Stimulated activated naive CD8-positive, alpha-beta T cell treated with anti-CD3 and anti-CD28 coated beads, Interleukin-15, amount 100 ng/mL, for 72 hours (primary cell): ENCODE measurements around the gene CACNG7.
A peak's percentile ranks its signal among the peaks of the same experiment; 100 is the strongest.
"Not testable (repeated sequence)": the region's sequence is repeated elsewhere in the genome, so short reads cannot be mapped to it uniquely, and the experiment has no call there.

ENCODE experiments used
- ATAC-seq: fragments of 150-1000 bp; cut with Tn5 transposase; 2 replicates; pipeline ENCODE4 v1.10.0; 2021; ENCODE audit warnings: mild to moderate bottlenecking, moderate library complexity
- DNase-seq, 2 donors: peaks; one replicate each; pipeline ENCODE4 v3.0.0; 2021 to 2022
- H3K27ac Mint-ChIP-seq, 2 donors: one replicate each; pipeline ENCODE4 v1.8.0; 2022; ENCODE audit warnings: mild to moderate bottlenecking in 2 of 2, mixed read lengths in 2 of 2, moderate library complexity in 2 of 2
- H3K27me3 Mint-ChIP-seq: one replicate; pipeline ENCODE4 v1.8.0; 2022; ENCODE audit warnings: mixed read lengths
- H3K4me1 Mint-ChIP-seq: one replicate; pipeline ENCODE4 v1.8.0; 2022; ENCODE audit warnings: mild to moderate bottlenecking, mixed read lengths
- H3K4me3 Mint-ChIP-seq, 2 donors: one replicate each; pipeline ENCODE4 v1.8.0; 2022; ENCODE audit warnings: mild to moderate bottlenecking in 2 of 2, mixed read lengths in 2 of 2, moderate library complexity in 1 of 2
- H3K9me3 Mint-ChIP-seq, 2 donors: one replicate each; pipeline ENCODE4 v1.8.0; 2022; ENCODE audit warnings: mixed read lengths in 2 of 2

Gene CACNG7

GRCh38 chr19:53948611-53949010, 39.5 kb downstream of the CACNG7 start:
- H3K9me3 Mint-ChIP-seq, H3K4me1 Mint-ChIP-seq, DNase-seq, H3K4me3 Mint-ChIP-seq, ATAC-seq, H3K27ac Mint-ChIP-seq: not testable (repeated sequence)
- peaks cover 50% of the 10 kb centered on the region for H3K27me3 Mint-ChIP-seq

DNA sequence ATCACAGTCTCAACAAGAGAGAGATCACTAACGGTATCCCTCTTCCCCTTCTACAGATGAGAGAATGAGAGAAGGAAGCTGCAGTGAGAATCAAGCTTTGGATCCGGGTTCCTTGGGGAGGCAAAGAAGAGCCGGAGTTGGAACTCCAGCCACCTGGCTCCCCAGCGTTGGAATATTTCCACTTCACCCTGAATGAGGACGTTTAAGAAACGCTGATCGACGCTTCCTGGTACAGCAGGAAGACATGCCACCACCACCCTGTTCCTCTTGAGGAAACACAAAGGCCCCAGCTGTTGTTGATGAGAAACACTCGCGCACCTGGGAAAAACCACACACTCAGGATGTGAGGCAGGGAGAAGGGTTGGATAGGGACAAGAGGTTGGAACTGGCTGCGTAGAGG, 42.4 kb downstream of the CACNG7 start:
- Mint-ChIP-seq H3K27ac (no peak overlapping the region), H3K27me3 (peaks cover 44% of the 10 kb centered on the region), H3K4me3 (no peak overlapping the region), H3K4me1 (no peaks in the 10 kb centered on the region), H3K9me3 (no peaks in the 10 kb centered on the region)
- no peak for ATAC-seq
- no peak for DNase-seq

DNA sequence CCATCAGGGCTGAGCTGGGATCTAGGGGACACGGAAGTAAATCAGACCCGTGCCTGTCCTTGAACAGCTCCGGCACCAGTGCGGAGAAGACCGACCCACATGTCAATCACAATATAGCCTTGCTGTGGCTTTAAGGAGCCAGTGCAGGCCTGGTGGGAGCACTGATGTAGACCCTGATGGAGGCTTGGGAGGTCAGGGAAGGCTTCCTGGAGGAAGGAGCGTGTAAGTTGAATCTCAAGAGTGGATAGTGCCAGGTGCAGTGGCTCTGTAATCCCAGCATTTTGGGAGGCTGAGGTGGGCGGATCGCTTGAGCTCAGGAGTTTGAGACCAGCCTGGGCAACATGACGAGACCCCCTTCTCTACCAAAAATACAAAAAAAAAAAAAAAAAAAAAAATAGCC, 42.9 kb downstream of the CACNG7 start:
- peaks cover 45% of the 10 kb centered on the region for H3K27me3 Mint-ChIP-seq
- H3K4me3 Mint-ChIP-seq, result no peak overlapping the region

GRCh38 chr19:53953383-53953782, 44.3 kb downstream of the CACNG7 start:
- Mint-ChIP-seq H3K27ac (no peak overlapping the region), H3K27me3 (peaks cover 49% of the 10 kb centered on the region), H3K4me3 (no peak overlapping the region)

More for the DNA sequence above, 42.9 kb downstream of the CACNG7 start:
- DNase-seq (no peak), ATAC-seq (no peak)
- H3K4me1 Mint-ChIP-seq, result no peaks in the 10 kb centered on the region
- no peak overlapping the region for H3K27ac Mint-ChIP-seq
- H3K9me3 Mint-ChIP-seq, result no peaks in the 10 kb centered on the region

GRCh38 chr19:53957448-53958167, 48.5 kb downstream of the CACNG7 start:
- no peaks in the 10 kb centered on the region for H3K9me3 Mint-ChIP-seq

More at GRCh38 chr19:53953383-53953782, 44.3 kb downstream of the CACNG7 start:
- ATAC-seq (no peak), DNase-seq (no peak)
- Mint-ChIP-seq H3K9me3 (no peaks in the 10 kb centered on the region), H3K4me1 (peaks cover under 1% of the 10 kb centered on the region)

GRCh38 chr19:53958168-53958571, 49.1 kb downstream of the CACNG7 start:
- ATAC-seq (no peak), DNase-seq (no peak)
- H3K9me3 Mint-ChIP-seq, result no peaks in the 10 kb centered on the region
- H3K4me3 Mint-ChIP-seq, result no peak overlapping the region
- H3K4me1 Mint-ChIP-seq, result peaks cover 25% of the 10 kb centered on the region
- no peak overlapping the region for H3K27ac Mint-ChIP-seq
- peaks cover 74% of the 10 kb centered on the region for H3K27me3 Mint-ChIP-seq

More at GRCh38 chr19:53957448-53958167, 48.5 kb downstream of the CACNG7 start:
- DNase-seq (no peak), ATAC-seq (no peak)
- no peak overlapping the region for H3K27ac Mint-ChIP-seq
- peaks cover 25% of the 10 kb centered on the region for H3K4me1 Mint-ChIP-seq
- peaks cover 74% of the 10 kb centered on the region for H3K27me3 Mint-ChIP-seq
- H3K4me3 Mint-ChIP-seq, result no peak overlapping the region

DNA sequence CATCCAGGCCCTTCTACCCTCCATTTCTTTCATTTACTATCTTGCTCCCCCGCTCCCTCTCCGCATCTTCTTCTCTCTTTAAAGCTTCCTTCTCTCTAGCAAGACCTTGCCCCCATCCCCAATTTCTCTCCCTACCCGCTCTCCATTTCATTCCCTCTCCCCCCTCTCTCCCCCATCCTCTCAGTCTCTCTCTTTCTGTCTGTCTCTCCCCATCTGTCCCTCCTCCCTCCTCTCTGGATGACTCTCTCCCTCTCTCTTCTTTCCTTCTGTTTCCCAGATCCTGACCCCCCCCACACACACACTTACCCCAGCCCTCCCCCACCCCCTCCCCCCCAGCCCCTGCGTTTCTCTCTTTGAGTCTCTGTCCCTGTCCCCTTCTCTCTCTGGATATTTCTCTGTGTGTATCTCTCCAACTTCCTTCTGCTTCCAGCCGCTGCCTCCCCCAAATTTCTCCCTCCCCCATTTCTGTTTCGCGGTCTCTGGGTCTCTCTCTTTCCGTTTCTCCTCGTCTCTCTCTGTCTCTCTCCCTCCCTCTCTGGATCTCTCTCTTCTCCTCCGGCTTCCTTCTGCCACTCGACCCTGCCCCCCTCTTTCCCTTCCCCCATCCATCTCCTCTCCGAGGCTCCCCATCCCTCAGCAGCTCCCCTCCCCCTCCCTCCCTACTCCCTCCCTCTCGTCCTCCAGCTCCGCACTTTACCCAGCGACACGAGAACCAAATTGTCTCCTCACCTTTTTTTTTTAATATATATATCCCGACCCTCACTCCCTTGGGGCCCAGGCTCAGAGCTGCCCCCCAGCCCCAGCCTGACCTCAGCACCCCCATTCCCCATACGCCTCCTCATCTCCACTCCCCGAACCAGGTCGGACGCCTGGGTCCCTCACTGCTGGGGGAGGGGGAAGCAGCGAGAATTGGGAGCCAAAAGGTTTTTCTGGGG, 50.0 kb downstream of the CACNG7 start:
- Mint-ChIP-seq H3K4me1 (peaks cover 25% of the 10 kb centered on the region), H3K27me3 (peaks cover 83% of the 10 kb centered on the region), H3K9me3 (no peaks in the 10 kb centered on the region), H3K27ac (peak overlapping the region in 1 of 2 donors; percentile 40), H3K4me3 (no peak overlapping the region)
- DNase-seq, result no peak
- ATAC-seq, result no peak

- Mint-ChIP-seq H3K4me3 (no peak overlapping the region), H3K27ac (no peak overlapping the region), H3K27me3 (peaks cover 87% of the 10 kb centered on the region), H3K9me3 (no peaks in the 10 kb centered on the region), H3K4me1 (peaks cover 25% of the 10 kb centered on the region)
- DNase-seq, result no peak
- ATAC-seq, result no peak
These were observed 51.1 kb downstream of the CACNG7 start for GRCh38 chr19:53960187-53960586.

- Mint-ChIP-seq H3K27me3 (peaks cover 87% of the 10 kb centered on the region), H3K27ac (peak overlapping the region in 1 of 2 donors; percentile 16), H3K4me1 (peaks cover 25% of the 10 kb centered on the region), H3K4me3 (no peak overlapping the region), H3K9me3 (no peaks in the 10 kb centered on the region)
- DNase-seq (no peak), ATAC-seq (no peak)
These were observed 51.8 kb downstream of the CACNG7 start for GRCh38 chr19:53960886-53961285.

DNA sequence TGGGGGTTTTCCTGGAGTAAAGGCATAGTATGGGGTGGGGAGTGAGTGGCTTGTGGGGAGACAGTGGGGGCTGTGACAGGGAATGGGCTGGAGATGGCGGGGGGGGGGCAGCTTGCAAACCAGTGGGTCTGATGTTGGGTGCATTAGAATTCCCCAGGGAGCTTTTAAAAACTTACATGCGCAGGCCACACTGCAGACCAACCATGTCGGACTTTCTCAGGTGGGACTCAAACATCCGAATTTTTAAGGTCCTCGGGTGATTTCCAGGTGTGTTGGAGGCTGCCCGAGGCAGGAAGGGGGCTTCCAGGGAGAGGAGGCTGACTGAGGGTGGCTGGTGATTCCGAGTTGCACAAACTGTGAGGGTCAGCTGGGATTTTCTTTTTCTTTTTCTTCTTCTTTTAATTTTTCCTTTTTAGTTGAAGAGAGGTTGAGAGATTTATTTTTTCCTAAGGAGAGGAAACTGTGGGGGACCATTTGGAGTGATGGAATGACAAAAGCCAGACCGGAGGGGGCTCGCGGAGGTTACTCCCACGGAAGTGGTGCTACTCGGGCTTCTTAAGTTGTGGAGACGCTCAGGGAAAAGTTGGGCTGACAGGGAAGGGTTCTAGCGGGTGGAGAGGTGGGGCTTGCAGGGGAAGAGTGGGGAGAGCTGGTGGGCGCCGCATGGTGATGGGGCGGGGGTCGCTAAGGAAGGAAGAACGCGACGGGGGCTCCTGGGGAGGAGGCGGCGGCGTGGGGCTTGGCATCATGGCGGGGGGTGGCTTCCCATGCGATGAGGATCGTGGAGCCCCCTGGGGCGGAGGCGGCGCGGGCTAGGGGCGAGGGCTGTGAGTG, 52.7 kb downstream of the CACNG7 start:
- Mint-ChIP-seq H3K27me3 (peaks cover 93% of the 10 kb centered on the region), H3K9me3 (no peaks in the 10 kb centered on the region), H3K4me3 (no peak overlapping the region), H3K27ac (no peak overlapping the region), H3K4me1 (peaks cover 25% of the 10 kb centered on the region)
- ATAC-seq (no peak), DNase-seq (no peak)

DNA sequence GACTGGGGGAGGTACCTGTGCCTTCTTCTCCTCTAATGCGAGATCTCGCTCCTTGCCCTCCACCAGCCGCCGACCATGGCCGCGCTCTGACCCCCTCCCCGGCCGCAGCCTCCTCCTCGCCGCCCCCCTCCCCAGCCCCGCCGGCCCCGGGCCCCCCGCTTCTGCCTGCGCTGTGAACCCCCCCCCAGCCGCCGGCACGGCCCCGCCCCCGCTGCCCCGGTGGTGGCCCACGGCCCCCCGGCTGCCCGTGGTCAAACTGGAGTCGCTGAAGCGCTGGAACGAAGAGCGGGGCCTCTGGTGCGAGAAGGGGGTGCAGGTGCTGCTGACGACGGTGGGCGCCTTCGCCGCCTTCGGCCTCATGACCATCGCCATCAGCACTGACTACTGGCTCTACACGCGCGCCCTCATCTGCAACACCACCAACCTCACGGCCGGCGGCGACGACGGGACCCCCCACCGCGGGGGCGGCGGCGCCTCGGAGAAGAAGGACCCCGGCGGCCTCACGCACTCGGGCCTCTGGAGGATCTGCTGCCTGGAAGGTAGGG, 53.9 kb downstream of the CACNG7 start, which contains the start of gene CACNG8:
TSS of gene CACNG8 (plus strand) at position 51 of the 545 bp plus-strand sequence.
- peaks cover 25% of the 10 kb centered on the region for H3K4me1 Mint-ChIP-seq
- no peak within 1 kb of the TSS for H3K4me3 Mint-ChIP-seq
- ATAC-seq, result no peak
- H3K9me3 Mint-ChIP-seq, result no peaks in the 10 kb centered on the region
- H3K27me3 Mint-ChIP-seq, result peaks cover 90% of the 10 kb centered on the region
- no peak for DNase-seq
- H3K27ac Mint-ChIP-seq, result no peak within 1 kb of the TSS

- peaks cover 73% of the 10 kb centered on the region for H3K27me3 Mint-ChIP-seq
- ATAC-seq (no peak), DNase-seq (no peak)
- H3K4me3 Mint-ChIP-seq, result no peak overlapping the region
- no peaks in the 10 kb centered on the region for H3K9me3 Mint-ChIP-seq
- peak overlapping the region in 1 of 2 donors; percentile 82 for H3K27ac Mint-ChIP-seq
- peaks cover 17% of the 10 kb centered on the region for H3K4me1 Mint-ChIP-seq
These were observed 56.0 kb downstream of the CACNG7 start for GRCh38 chr19:53965091-53965490.

GRCh38 chr19:53966931-53967330, 57.9 kb downstream of the CACNG7 start:
- Mint-ChIP-seq H3K4me3 (no peak overlapping the region), H3K27ac (no peak overlapping the region), H3K4me1 (peaks cover 1% of the 10 kb centered on the region), H3K9me3 (no peaks in the 10 kb centered on the region), H3K27me3 (peaks cover 67% of the 10 kb centered on the region)
- DNase-seq (no peak), ATAC-seq (no peak)

DNA sequence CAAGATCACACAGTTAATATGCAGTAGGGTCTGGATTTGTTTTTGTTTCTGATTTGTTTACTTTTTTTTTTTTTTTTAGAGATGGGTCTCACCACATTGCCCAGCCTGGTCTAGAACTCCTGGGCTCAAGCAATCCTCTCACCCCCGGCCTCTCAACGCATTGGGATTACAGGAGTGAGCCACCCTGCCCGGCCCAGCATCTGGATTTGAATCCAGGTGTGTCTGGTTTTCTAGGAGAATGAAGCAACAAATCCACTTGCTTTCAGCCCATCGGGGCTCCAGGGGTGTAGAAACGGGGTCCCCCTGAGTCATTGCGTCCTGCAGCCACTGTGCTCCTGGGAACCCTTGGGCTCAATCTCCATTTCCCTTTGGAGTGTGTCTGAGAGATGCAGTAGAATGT, 60.3 kb downstream of the CACNG7 start:
- ATAC-seq (no peak), DNase-seq (no peak)
- Mint-ChIP-seq H3K27ac (no peak overlapping the region), H3K9me3 (no peaks in the 10 kb centered on the region), H3K4me1 (no peaks in the 10 kb centered on the region), H3K4me3 (no peak overlapping the region), H3K27me3 (peaks cover 63% of the 10 kb centered on the region)

DNA sequence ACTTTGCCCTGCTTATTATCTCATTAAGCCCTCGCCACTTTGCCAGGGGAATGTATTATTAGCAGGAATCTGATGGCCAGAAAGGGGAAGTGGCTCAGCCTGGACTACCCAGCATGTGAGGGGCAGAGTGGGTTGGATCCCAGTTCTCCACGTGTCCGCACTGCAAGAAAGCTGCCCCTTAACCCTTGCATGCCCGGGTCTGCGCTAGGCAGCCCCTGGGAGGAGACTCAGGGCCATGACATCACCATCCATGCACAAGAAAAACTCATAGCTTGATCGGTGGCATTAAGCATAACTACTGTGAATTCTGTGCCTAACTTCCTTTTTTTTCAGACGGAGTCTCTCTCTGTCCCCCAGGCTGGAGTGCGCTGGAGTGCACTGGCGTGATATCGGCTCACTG, 62.6 kb downstream of the CACNG7 start:
- DNase-seq (no peak), ATAC-seq (no peak)
- Mint-ChIP-seq H3K27ac (no peak overlapping the region), H3K4me3 (no peak overlapping the region), H3K27me3 (peaks cover 53% of the 10 kb centered on the region), H3K4me1 (no peaks in the 10 kb centered on the region), H3K9me3 (no peaks in the 10 kb centered on the region)
